Esophagus squamous epithelium (tissue), 4 donors: ENCODE measurements around the gene SEPTIN3.

Experiments
- CTCF ChIP-seq, 6 experiments: fragments of 450-650 bp in 4 of 6; fragments of 200-600 bp in 2 of 6; sonication (generic) in 2 of 6; IDR thresholded peaks; one replicate each; pipeline ENCODE4 v1.5.1; 2016 to 2019; ENCODE audit warnings: antibody characterized with exemption in 6 of 6, mild to moderate bottlenecking in 4 of 6, moderate library complexity in 4 of 6
- POLR2A ChIP-seq, 4 donors: fragments of 450-650 bp; IDR thresholded peaks; one replicate each; pipeline ENCODE4 v1.6.1; 2017; ENCODE audit warnings: antibody characterized with exemption in 4 of 4, mild to moderate bottlenecking in 4 of 4, moderate library complexity in 3 of 4

- TF ChIP-seq CTCF (IDR thresholded peaks at IDR 0.05): no peak
- no peak for TF ChIP-seq POLR2A (IDR thresholded peaks at IDR 0.05)
Measured at GRCh38 chr22:41982865-41983264, 13.6 kb downstream of the SEPTIN3 start.
